CD8-positive, alpha-beta memory T cell (primary cell): ENCODE results near the gene RAB25. TPM values are rescaled to one million over a fixed set of nuclear protein-coding genes. Genes with fewer than 3 reads are reported as not detected.

Experiments
- CTCF ChIA-PET: fragments of 350-600 bp; sonication (Branson Sonifier 250); formaldehyde crosslinking; loops from one replicate; lab custom pipeline; 2021; ENCODE audit warnings: antibody characterized with exemption; lab: Charles Lee
- POLR2A ChIA-PET: fragments of 350-600 bp; sonication (Branson Sonifier 250); formaldehyde crosslinking; loops from one replicate; lab custom pipeline; 2021; ENCODE audit warnings: antibody characterized with exemption; lab: Charles Lee
- DNase-seq, 5 donors: peaks; one replicate each; pipeline versions ENCODE4 v3.0.0 to v3.0.0-alpha.2; 2020 to 2022; ENCODE audit warnings: mixed read lengths in 1 of 5
- H3K27ac ChIP-seq: one replicate; pipeline ENCODE4 v1.7.0; 2013; ENCODE audit warnings: low read depth, mild to moderate bottlenecking, low read length, moderate library complexity
- H3K27me3 ChIP-seq: 2 replicates; pipeline ENCODE4 v1.7.0; 2013; ENCODE audit warnings: low read length, mild to moderate bottlenecking; ENCODE audit not compliant: insufficient read depth, poor library complexity, severe bottlenecking
- H3K36me3 ChIP-seq: 2 replicates; pipeline ENCODE4 v1.7.0; 2013; ENCODE audit warnings: mild to moderate bottlenecking, low read length, moderate library complexity; ENCODE audit not compliant: insufficient read depth
- H3K4me1 ChIP-seq: 2 replicates; pipeline ENCODE4 v1.7.0; 2013; ENCODE audit warnings: mild to moderate bottlenecking, low read length, moderate library complexity; ENCODE audit not compliant: insufficient read depth
- H3K4me3 ChIP-seq: 2 replicates; pipeline ENCODE4 v1.7.0; 2013; ENCODE audit warnings: mild to moderate bottlenecking, low read length
- H3K9me3 ChIP-seq: 2 replicates; pipeline ENCODE4 v1.7.0; 2013; ENCODE audit warnings: mild to moderate bottlenecking, low read length
- H3K27ac Mint-ChIP-seq, 8 donors: one replicate each; pipeline ENCODE4 v1.8.0; 2020 to 2021; ENCODE audit warnings: mixed read lengths in 8 of 8, mild to moderate bottlenecking in 6 of 8, inconsistent platforms in 3 of 8, moderate library complexity in 3 of 8
- H3K27me3 Mint-ChIP-seq, 2 donors: one replicate each; pipeline ENCODE4 v1.8.0; 2020 to 2021; ENCODE audit warnings: mixed read lengths in 2 of 2, mild to moderate bottlenecking in 1 of 2, moderate library complexity in 1 of 2
- H3K36me3 Mint-ChIP-seq, 3 donors: one replicate each; pipeline ENCODE4 v1.8.0; 2020 to 2021; ENCODE audit warnings: mixed read lengths in 3 of 3, inconsistent platforms in 1 of 3, mild to moderate bottlenecking in 1 of 3
- H3K4me1 Mint-ChIP-seq, 3 donors: one replicate each; pipeline ENCODE4 v1.8.0; 2020 to 2021; ENCODE audit warnings: mixed read lengths in 3 of 3, inconsistent platforms in 1 of 3, mild to moderate bottlenecking in 1 of 3
- H3K4me3 Mint-ChIP-seq, 7 donors: one replicate each; pipeline ENCODE4 v1.8.0; 2020 to 2021; ENCODE audit warnings: mixed read lengths in 7 of 7, mild to moderate bottlenecking in 6 of 7, moderate library complexity in 4 of 7, inconsistent platforms in 2 of 7
- H3K9me3 Mint-ChIP-seq, 5 donors: one replicate each; pipeline ENCODE4 v1.8.0; 2020 to 2022; ENCODE audit warnings: mixed read lengths in 5 of 5, mild to moderate bottlenecking in 3 of 5, moderate library complexity in 2 of 5, inconsistent platforms in 1 of 5
- polyA plus RNA-seq: library from polyadenylated mRNA; unstranded; fragments of 300-500 nt; fragmentation: Illumina TruSeq; gene quantifications from one replicate; pipeline ENCODE4 v1.2.3, GENCODE V29; 2021
- total RNA-seq, 2 experiments: library from RNA; stranded (reverse); gene quantifications; one replicate each; pipeline ENCODE4 v1.2.3, GENCODE V29; 2021

The RAB25 gene
- not detected for total RNA-seq
- polyA plus RNA-seq: 0.76 TPM

DNA sequence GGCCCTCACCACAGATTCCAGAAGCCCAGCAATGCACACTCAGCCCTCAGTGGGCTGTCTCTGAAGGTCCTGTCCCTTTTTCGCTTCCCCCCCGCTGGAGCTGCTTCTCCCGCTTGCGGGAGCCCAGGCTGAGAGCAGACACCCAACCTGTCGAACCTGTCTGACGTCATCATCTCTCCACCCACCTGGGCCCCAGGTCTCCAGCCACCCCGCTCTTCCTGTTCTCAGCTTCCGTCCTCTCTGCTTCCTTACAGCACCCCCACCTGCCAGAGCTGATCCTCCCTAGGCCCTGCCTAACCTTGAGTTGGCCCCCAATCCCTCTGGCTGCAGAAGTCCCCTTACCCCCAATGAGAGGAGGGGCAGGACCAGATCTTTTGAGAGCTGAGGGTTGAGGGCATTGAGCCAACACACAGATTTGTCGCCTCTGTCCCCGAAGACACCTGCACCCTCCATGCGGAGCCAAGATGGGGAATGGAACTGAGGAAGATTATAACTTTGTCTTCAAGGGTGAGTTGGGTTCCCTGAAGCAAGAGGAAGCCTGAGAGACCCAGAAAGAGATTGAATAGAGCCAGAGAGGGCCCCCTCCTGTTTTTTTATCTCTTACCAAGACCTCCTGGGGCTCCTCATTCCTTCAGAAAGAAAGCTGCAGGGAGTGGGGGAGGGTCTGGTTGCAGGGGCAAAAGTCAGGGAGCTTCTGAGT, at the start of gene RAB25:
Gene RAB25, plus strand, starts transcription at position 224 of the 700 bp plus-strand sequence. Its CDS starts 241 bp downstream, at position 465.
- DNase-seq: no peak
- H3K4me1 ChIP-seq: no peaks in the 10 kb centered on the region
- POLR2A ChIA-PET: no interaction called here
- no peaks in the 10 kb centered on the region for H3K27me3 Mint-ChIP-seq
- H3K36me3 ChIP-seq: no peaks in the 10 kb centered on the region
- no peak within 1 kb of the TSS for H3K4me3 Mint-ChIP-seq
- no peak within 1 kb of the TSS for H3K4me3 ChIP-seq
- peaks cover 0 to 19% (median 1%) of the 10 kb centered on the region in 3 donors for H3K36me3 Mint-ChIP-seq
- no peaks in the 10 kb centered on the region for H3K9me3 Mint-ChIP-seq
- peak within 1 kb of the TSS in 1 of 8 donors; percentile 6 for H3K27ac Mint-ChIP-seq
- H3K9me3 ChIP-seq: no peaks in the 10 kb centered on the region
- H3K4me1 Mint-ChIP-seq: peaks cover 4 to 9% (median 6%) of the 10 kb centered on the region in 3 donors
- CTCF ChIA-PET: no interaction called here
- no peak within 1 kb of the TSS for H3K27ac ChIP-seq
- H3K27me3 ChIP-seq: no peaks in the 10 kb centered on the region

DNA sequence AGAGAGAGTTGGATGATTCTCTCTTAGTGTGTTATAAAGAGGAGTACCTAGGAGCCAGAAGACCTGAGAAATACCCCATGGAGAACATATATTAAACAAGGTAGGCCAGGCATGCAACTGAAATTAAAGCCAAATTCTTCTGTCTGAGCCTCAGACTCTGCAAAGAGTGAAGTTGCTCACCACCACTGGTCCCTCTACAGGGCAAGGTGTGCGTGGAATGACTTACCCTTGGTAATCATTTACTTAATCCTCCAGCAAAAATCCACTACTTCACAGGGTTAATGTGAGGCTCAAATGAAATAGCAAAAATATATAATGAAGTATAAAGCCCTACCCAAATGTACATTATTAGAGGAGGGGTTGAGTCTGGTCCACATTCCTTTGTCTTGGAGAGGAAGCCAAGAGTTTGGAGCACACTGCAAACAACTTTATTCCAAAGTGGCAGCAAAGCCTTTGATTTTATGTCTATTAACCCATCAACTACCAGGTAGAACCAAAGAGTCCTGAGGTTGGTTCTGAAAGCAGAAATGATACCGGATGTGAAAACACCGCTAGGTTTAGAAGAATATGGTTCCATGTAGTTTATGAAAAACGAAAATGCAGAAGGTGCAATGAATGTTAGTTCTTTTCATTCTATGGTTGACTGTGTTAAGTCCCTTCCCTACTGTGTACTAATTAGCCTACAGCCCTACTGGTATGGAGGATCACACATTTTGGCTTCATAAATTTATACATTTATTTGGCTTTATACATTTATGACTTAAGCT, 48.7 kb upstream of the RAB25 start:
- Mint-ChIP-seq H3K4me1 (peaks cover 19 to 29% (median 22%) of the 10 kb centered on the region in 3 donors), H3K27ac (peak overlapping the region in 5 of 8 donors; percentile 29 to 78 (median 52)), H3K27me3 (no peaks in the 10 kb centered on the region), H3K9me3 (no peaks in the 10 kb centered on the region), H3K36me3 (peaks cover 12 to 73% (median 23%) of the 10 kb centered on the region in 3 donors), H3K4me3 (no peak overlapping the region)
- ChIA-PET POLR2A (no interaction called here), CTCF (no interaction called here)
- no peak for DNase-seq
- Histone ChIP-seq H3K9me3 (no peaks in the 10 kb centered on the region), H3K36me3 (peaks cover 46% of the 10 kb centered on the region), H3K27me3 (no peaks in the 10 kb centered on the region), H3K4me3 (no peak overlapping the region), H3K27ac (no peak overlapping the region), H3K4me1 (no peaks in the 10 kb centered on the region)

DNA sequence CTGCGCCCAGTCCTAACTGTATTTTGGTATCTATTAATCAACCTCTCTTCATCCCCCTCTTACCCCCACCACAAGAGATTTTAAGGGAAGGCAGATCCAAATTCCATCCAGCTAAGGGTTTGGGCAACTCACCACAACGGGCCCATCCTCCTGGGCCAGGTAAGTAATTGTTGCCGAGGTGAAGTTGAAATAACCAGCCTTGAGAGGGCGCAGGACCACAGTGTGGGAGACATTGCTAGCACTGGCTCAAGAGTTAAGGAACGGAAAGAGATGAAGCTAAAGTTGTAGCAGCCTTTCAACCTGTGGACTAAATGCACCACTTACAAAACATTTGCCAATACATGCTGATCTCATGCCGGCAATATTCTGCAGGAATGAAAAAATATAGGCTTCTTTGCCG, 46.1 kb upstream of the RAB25 start:
- no peak overlapping the region for H3K4me3 Mint-ChIP-seq
- H3K4me1 Mint-ChIP-seq: peaks cover 26 to 40% (median 27%) of the 10 kb centered on the region in 3 donors
- H3K36me3 Mint-ChIP-seq: peaks cover 10 to 77% (median 24%) of the 10 kb centered on the region in 3 donors
- DNase-seq: no peak
- H3K4me1 ChIP-seq: peaks cover 9% of the 10 kb centered on the region
- no peaks in the 10 kb centered on the region for H3K9me3 ChIP-seq
- no peak overlapping the region for H3K27ac ChIP-seq
- H3K27me3 Mint-ChIP-seq: no peaks in the 10 kb centered on the region
- peak overlapping the region in 2 of 8 donors; percentile 38 to 66 for H3K27ac Mint-ChIP-seq
- ChIA-PET POLR2A (no interaction called here), CTCF (no interaction called here)
- no peaks in the 10 kb centered on the region for H3K27me3 ChIP-seq
- H3K4me3 ChIP-seq: no peak overlapping the region
- H3K36me3 ChIP-seq: peaks cover 41% of the 10 kb centered on the region
- no peaks in the 10 kb centered on the region for H3K9me3 Mint-ChIP-seq

DNA sequence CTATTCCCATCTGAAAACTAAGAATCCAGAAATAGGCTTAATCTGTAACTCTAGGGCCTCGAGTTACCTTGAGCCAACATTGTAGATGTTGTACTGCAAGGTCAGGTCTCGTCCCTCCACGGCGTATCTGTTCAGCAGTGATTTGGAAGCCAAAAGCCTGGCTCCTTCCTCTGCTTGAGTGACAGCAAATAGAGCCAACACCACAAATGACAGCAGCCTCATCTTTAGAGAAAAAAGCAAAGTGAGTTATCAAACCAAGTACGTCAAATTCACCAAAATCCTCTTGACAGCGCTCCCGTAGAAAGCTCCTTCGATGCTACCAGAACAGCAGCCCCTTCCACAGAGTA, 41.0 kb upstream of the RAB25 start:
- H3K9me3 ChIP-seq: no peaks in the 10 kb centered on the region
- H3K36me3 Mint-ChIP-seq: peaks cover 10 to 41% (median 10%) of the 10 kb centered on the region in 3 donors
- ChIA-PET POLR2A (interaction anchor here (0.5 kb wide), 1 partner anchor 85 kb away, joined by 10 read pairs; no protein-coding TSS in a partner anchor), CTCF (no interaction called here)
- peaks cover 14% of the 10 kb centered on the region for H3K4me1 ChIP-seq
- no peaks in the 10 kb centered on the region for H3K9me3 Mint-ChIP-seq
- peak overlapping the region; percentile 76 to 99 (median 96) for H3K27ac Mint-ChIP-seq
- H3K4me3 Mint-ChIP-seq: peak overlapping the region; percentile 93 to 100 (median 98)
- DNase-seq: no peak
- H3K27me3 Mint-ChIP-seq: peaks cover 0 to under 1% of the 10 kb centered on the region in 2 donors
- peak overlapping the region; percentile 80 for H3K4me3 ChIP-seq
- H3K4me1 Mint-ChIP-seq: peaks cover 27 to 45% (median 44%) of the 10 kb centered on the region in 3 donors
- H3K27ac ChIP-seq: peak overlapping the region; percentile 49
- no peaks in the 10 kb centered on the region for H3K27me3 ChIP-seq
- peaks cover 4% of the 10 kb centered on the region for H3K36me3 ChIP-seq

DNA sequence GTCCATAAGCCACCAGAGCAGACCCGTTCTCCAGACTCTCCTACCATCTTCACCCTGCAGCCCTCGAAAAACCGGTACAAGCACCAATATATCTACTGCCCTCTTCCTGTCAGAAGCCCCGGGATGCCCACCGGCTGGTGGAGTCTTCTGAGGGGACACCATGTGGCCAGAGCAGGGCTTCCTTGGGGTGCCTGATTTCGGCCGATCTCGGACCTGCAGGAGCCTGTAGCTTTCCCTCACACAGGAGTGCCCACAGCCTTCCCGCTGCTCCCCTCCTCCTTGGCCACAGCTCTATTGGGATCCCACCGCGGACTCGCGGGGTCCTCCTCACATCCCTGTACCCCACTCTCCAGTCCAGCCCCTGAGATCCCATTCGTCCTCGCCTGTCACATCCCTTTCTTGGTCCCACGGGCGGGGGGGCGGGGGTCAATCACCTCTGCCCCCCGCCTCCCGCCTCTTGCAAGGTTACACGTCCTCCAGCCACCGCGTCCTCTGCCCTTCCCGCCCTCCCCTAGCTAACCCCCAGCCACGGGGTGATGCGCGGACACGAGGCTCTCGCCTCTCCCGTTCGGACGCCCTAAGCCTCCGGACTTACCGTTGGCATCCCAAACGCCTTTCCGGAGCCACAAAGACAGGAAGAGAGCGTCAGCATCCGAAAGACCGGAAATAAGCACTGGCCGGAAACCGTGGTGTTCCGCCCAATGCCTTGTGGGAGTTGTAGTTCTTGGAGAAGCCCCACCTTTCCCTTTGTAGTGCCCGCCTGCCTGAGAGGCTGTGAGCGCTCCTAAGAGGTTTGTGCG, 40.5 kb upstream of the RAB25 start, which contains the start of gene SSR2:
Gene SSR2, minus strand, starts transcription at position 659 of the 800 bp plus-strand sequence. CDS start 784 bp downstream, outside the sequence.
- ChIA-PET CTCF (interaction anchor here (0.6 to 1.0 kb wide), 2 partner anchors 110 to 671 kb away, joined by 3 to 4 read pairs; no protein-coding TSS in a partner anchor), POLR2A (interaction anchor here (0.7 kb wide), 1 partner anchor 14 kb away, joined by 4 read pairs; no protein-coding TSS in a partner anchor)
- peaks cover 14% of the 10 kb centered on the region for H3K4me1 ChIP-seq
- H3K36me3 ChIP-seq: peaks cover 3% of the 10 kb centered on the region
- peak within 1 kb of the TSS; percentile 49 for H3K27ac ChIP-seq
- Mint-ChIP-seq H3K27me3 (peaks cover under 1 to 5% of the 10 kb centered on the region in 2 donors), H3K4me3 (peak within 1 kb of the TSS; percentile 93 to 100 (median 98)), H3K36me3 (peaks cover 10 to 39% (median 10%) of the 10 kb centered on the region in 3 donors), H3K27ac (peak within 1 kb of the TSS; percentile 76 to 99 (median 96)), H3K9me3 (no peaks in the 10 kb centered on the region), H3K4me1 (peaks cover 28 to 45% (median 44%) of the 10 kb centered on the region in 3 donors)
- peak within 1 kb of the TSS; percentile 80 for H3K4me3 ChIP-seq
- peak; percentile 72 to 90 (median 82) for DNase-seq
- no peaks in the 10 kb centered on the region for H3K27me3 ChIP-seq
- no peaks in the 10 kb centered on the region for H3K9me3 ChIP-seq

DNA sequence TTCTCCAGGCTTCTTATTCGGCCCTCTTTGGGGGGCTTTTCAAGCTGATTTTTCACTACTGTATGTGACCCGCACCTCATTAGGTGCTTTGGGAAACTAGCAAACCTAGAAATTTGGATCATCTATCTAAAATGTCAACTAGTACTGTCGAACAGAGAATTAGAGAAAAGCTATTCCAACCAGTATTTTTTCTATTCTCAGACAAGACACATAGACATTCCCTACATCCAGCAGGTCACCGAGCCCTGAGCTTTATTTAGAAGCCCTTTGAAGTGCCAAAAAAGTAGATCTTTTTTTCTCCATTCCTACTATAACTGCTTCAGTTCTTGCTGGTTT, 39.9 kb upstream of the RAB25 start:
- Mint-ChIP-seq H3K4me3 (peak overlapping the region; percentile 93 to 100 (median 98)), H3K27me3 (peaks cover 7 to 9% of the 10 kb centered on the region in 2 donors), H3K4me1 (peaks cover 32 to 48% (median 45%) of the 10 kb centered on the region in 3 donors), H3K36me3 (peaks cover 10 to 37% (median 10%) of the 10 kb centered on the region in 3 donors), H3K27ac (peak overlapping the region; percentile 76 to 99 (median 96)), H3K9me3 (no peaks in the 10 kb centered on the region)
- H3K9me3 ChIP-seq: no peaks in the 10 kb centered on the region
- H3K36me3 ChIP-seq: no peaks in the 10 kb centered on the region
- ChIA-PET POLR2A (interaction anchor here (0.7 kb wide), 1 partner anchor 13 kb away, joined by 4 read pairs; no protein-coding TSS in a partner anchor), CTCF (interaction anchor here (0.6 to 1.0 kb wide), 2 partner anchors 109 to 671 kb away, joined by 3 to 4 read pairs; no protein-coding TSS in a partner anchor)
- H3K27me3 ChIP-seq: no peaks in the 10 kb centered on the region
- DNase-seq: no peak
- peak overlapping the region; percentile 49 for H3K27ac ChIP-seq
- H3K4me1 ChIP-seq: peaks cover 14% of the 10 kb centered on the region
- peak overlapping the region; percentile 80 for H3K4me3 ChIP-seq

DNA sequence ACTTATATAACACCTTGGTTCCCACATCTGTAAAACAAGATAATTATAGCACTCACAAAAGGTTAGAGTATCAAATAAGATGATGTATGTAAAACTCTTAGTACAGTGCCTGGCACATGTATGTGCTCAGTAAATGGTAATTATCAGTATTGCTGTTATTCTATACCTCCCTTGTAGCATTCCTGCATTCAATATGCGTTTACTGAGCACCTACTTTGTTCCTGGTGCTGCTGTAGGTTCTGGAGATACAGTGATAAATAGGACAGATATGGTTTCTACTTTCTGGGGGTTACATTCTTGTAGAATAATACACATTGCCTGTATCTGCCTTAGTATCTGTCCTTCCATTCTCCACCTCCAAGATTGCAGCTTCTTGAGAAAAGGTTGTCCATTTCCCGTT, 39.0 kb upstream of the RAB25 start:
- peaks cover 7 to 9% of the 10 kb centered on the region in 2 donors for H3K27me3 Mint-ChIP-seq
- peak overlapping the region in 6 of 7 donors; percentile 35 to 68 (median 50) for H3K4me3 Mint-ChIP-seq
- H3K9me3 Mint-ChIP-seq: no peaks in the 10 kb centered on the region
- peaks cover 30 to 44% (median 40%) of the 10 kb centered on the region in 3 donors for H3K4me1 Mint-ChIP-seq
- Histone ChIP-seq H3K27me3 (no peaks in the 10 kb centered on the region), H3K27ac (no peak overlapping the region), H3K4me3 (no peak overlapping the region), H3K9me3 (no peaks in the 10 kb centered on the region), H3K4me1 (peaks cover 14% of the 10 kb centered on the region), H3K36me3 (no peaks in the 10 kb centered on the region)
- H3K27ac Mint-ChIP-seq: peak overlapping the region in 6 of 8 donors; percentile 8 to 87 (median 73)
- ChIA-PET POLR2A (interaction anchor here (0.6 kb wide), 1 partner anchor 14 kb away, joined by 6 read pairs; no protein-coding TSS in a partner anchor), CTCF (no interaction called here)
- DNase-seq: no peak
- peaks cover 4 to 31% (median 7%) of the 10 kb centered on the region in 3 donors for H3K36me3 Mint-ChIP-seq
